ENCODE data around the gene ARRB2.

ARRB2 gene

DNA sequence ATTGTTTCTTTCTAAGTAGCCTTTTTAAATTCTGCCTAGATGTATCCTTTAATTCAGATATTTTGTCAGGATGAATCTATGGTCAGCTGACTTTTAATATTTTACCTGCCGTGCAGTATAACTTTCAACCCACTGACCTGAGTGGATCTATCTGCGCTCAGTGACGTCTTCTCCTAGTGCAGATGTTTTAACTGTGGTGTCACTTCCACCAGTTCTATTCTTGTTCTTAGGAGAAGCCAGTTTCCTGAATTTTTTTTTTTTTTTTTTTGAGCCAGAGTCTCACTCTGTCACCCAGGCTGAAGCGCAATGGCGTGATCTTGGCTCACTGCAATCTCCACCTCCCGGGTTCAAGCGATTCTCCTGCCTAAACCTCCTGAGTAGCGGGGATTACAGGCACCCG is 56.3 kb downstream of the ARRB2 start:
- no peak for DNase-seq

DNA sequence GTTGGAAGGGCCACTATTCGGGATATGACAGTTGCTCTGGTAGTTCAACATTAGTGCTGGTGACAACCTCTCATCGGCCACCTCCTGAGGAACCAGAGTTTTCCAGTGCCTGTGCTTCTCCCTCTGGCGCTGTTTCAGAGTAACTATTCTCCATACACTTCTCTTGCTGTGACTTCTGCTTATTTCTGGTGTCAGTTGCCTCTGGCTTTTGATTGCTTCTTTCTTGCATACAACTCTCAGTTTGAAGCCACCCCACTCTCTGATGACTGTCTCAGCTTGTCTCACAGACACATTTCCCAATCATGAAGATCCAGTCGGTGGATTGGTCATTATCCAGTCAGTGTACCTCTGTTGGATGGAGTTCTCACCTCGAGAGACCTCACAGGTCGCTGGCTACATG is 57.9 kb downstream of the ARRB2 start:
- DNase-seq, result no peak

DNA sequence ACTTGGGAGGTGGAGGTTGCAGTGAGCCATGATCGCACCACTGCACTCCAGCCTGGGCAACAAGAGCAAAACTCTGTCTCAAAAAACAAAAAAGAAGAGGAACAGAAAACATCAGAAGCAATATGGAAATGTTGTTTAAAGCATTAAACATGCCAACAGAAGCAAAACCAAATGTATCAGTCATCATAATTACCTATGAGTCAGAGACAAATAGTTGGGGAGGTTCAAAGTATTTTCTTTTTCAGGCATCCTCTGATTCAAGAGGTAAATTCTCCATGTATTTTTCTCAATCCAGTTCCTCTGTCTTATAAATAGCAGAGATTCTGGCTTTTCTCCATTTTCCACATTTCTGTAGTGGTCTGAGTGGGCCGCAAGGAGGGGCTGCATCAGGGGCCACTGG is 59.2 kb downstream of the ARRB2 start:
- no peak for DNase-seq
